CD14-positive monocyte (primary cell): ENCODE results near the gene FANCB. TPM values are rescaled to one million over a fixed set of nuclear protein-coding genes. Genes with fewer than 3 reads are reported as not detected.

Experiments used
- DNase-seq, 3 donors: peaks; one replicate each; pipeline ENCODE4 v3.0.0-alpha.2; 2011 to 2022
- H2AFZ ChIP-seq: 2 replicates; pipeline ENCODE4 v1.6.0; 2012; ENCODE audit warnings: mild to moderate bottlenecking, low read depth, low read length, inconsistent platforms; ENCODE audit not compliant: insufficient read depth, poor library complexity, severe bottlenecking
- H3K27ac ChIP-seq, 2 donors: 1 replicate in 1 of 2; 2 replicates in 1 of 2; pipeline ENCODE4 v1.5.1; 2012 to 2013; ENCODE audit warnings: low read length in 2 of 2, control low read depth in 1 of 2, inconsistent platforms in 1 of 2, low read depth in 1 of 2, mild to moderate bottlenecking in 1 of 2
- H3K27me3 ChIP-seq, 2 donors: one replicate each; pipeline versions ENCODE4 v1.6.0 to v1.6.1; 2011 to 2013; ENCODE audit warnings: low read length in 2 of 2; ENCODE audit not compliant: control insufficient read depth in 2 of 2, insufficient read depth in 2 of 2
- H3K36me3 ChIP-seq, 2 donors: replicated peaks in 1 of 2; 1 replicate in 1 of 2; 2 replicates in 1 of 2; pipeline versions ENCODE4 v1.5.1 to v1.6.1; 2012 to 2013; ENCODE audit warnings: low read length in 2 of 2, control low read depth in 1 of 2, inconsistent platforms in 1 of 2, mild to moderate bottlenecking in 1 of 2; ENCODE audit not compliant: insufficient read depth in 2 of 2, control insufficient read depth in 1 of 2
- H3K4me1 ChIP-seq, 2 donors: 1 replicate in 1 of 2; 2 replicates in 1 of 2; pipeline versions ENCODE4 v1.5.1 to v1.6.1; 2012 to 2013; ENCODE audit warnings: low read length in 2 of 2, control low read depth in 1 of 2, inconsistent platforms in 1 of 2, mild to moderate bottlenecking in 1 of 2, moderate library complexity in 1 of 2; ENCODE audit not compliant: insufficient read depth in 2 of 2, control insufficient read depth in 1 of 2
- H3K4me2 ChIP-seq: replicated peaks from 2 replicates; pipeline ENCODE3; 2012; ENCODE audit warnings: low read length, moderate library complexity, mild to moderate bottlenecking; ENCODE audit not compliant: poor library complexity, severe bottlenecking; ENCODE audit errors: extremely low read depth
- H3K4me3 ChIP-seq, 3 experiments: fragments of 200-600 bp in 1 of 3; sonication (generic) in 1 of 3; replicated peaks in 1 of 3; 1 replicate in 2 of 3; 2 replicates in 1 of 3; pipeline ENCODE4 v1.5.1; 2011 to 2013; ENCODE audit warnings: low read length in 3 of 3, mild to moderate bottlenecking in 3 of 3, control low read depth in 2 of 3, low read depth in 2 of 3, inconsistent platforms in 1 of 3, moderate library complexity in 1 of 3
- H3K79me2 ChIP-seq: 2 replicates; pipeline ENCODE4 v1.6.0; 2012; ENCODE audit warnings: mild to moderate bottlenecking, control low read depth, inconsistent platforms, low read length, moderate library complexity; ENCODE audit not compliant: insufficient read depth
- H3K9ac ChIP-seq: 2 replicates; pipeline ENCODE4 v1.6.0; 2017; ENCODE audit warnings: low read length, mild to moderate bottlenecking; ENCODE audit not compliant: insufficient read depth, poor library complexity, severe bottlenecking
- H3K9me3 ChIP-seq, 2 donors: replicated peaks in 1 of 2; 1 replicate in 1 of 2; 2 replicates in 1 of 2; pipeline versions ENCODE4 v1.5.1 to v1.6.1; 2012 to 2013; ENCODE audit warnings: low read length in 2 of 2, control low read depth in 1 of 2; ENCODE audit not compliant: control insufficient read depth in 1 of 2, insufficient read depth in 1 of 2
- H4K20me1 ChIP-seq: 2 replicates; pipeline ENCODE4 v1.6.0; 2012; ENCODE audit warnings: mild to moderate bottlenecking, low read length, control low read depth, moderate library complexity; ENCODE audit not compliant: insufficient read depth
- H3K27ac Mint-ChIP-seq, 7 donors: one replicate each; pipeline ENCODE4 v1.8.0; 2020; ENCODE audit warnings: mild to moderate bottlenecking in 7 of 7, mixed read lengths in 7 of 7, moderate library complexity in 6 of 7, inconsistent platforms in 2 of 7
- H3K27me3 Mint-ChIP-seq, 3 donors: one replicate each; pipeline ENCODE4 v1.8.0; 2021 to 2022; ENCODE audit warnings: low read depth in 3 of 3, mild to moderate bottlenecking in 3 of 3, mixed read lengths in 3 of 3, moderate library complexity in 3 of 3, inconsistent platforms in 1 of 3
- H3K36me3 Mint-ChIP-seq, 2 donors: one replicate each; pipeline ENCODE4 v1.8.0; 2020; ENCODE audit warnings: mixed read lengths in 2 of 2, inconsistent platforms in 1 of 2, mild to moderate bottlenecking in 1 of 2
- H3K4me1 Mint-ChIP-seq: one replicate; pipeline ENCODE4 v1.8.0; 2020; ENCODE audit warnings: mild to moderate bottlenecking, mixed read lengths
- H3K4me3 Mint-ChIP-seq, 2 donors: one replicate each; pipeline ENCODE4 v1.8.0; 2020; ENCODE audit warnings: mild to moderate bottlenecking in 2 of 2, mixed read lengths in 2 of 2, moderate library complexity in 1 of 2
- H3K9me3 Mint-ChIP-seq, 7 donors: one replicate each; pipeline ENCODE4 v1.8.0; 2020 to 2022; ENCODE audit warnings: mixed read lengths in 7 of 7, mild to moderate bottlenecking in 6 of 7, moderate library complexity in 6 of 7, inconsistent platforms in 2 of 7
- CTCF ChIP-seq: fragments of 200-600 bp; IDR thresholded peaks from one replicate; pipeline ENCODE4 v1.8.0; 2022; ENCODE audit warnings: antibody characterized with exemption, mild to moderate bottlenecking
- WGBS: methylation state at CpG from one replicate; pipeline ENCODE4 v1.1.5; 2013; ENCODE audit warnings: missing lambda C conversion rate; ENCODE audit not compliant: insufficient coverage; 5-methylcytosine and 5-hydroxymethylcytosine counted together
- intact Hi-C, 2 donors: fragments of 100-400 bp; cut with micrococcal nuclease; formaldehyde crosslinking; loops; one replicate each; pipeline versions ENCODE4 v1.15.0 to v1.15.1; 2023
- polyA plus RNA-seq, 3 donors: library from polyadenylated mRNA; depleted of rRNA in 1 of 3; unstranded in 2 of 3; stranded (reverse) in 1 of 3; fragments of 300-500 nt in 2 of 3; fragments of >200 nt in 1 of 3; fragmentation: Illumina TruSeq in 2 of 3; gene quantifications; 1 replicate in 2 of 3; 2 replicates in 1 of 3; pipeline ENCODE4 v1.2.3, GENCODE V29; 2012 to 2021

Gene FANCB
- polyA plus RNA-seq, 3 donors: 0.85 to 4.2 (median 2.6) TPM

- no peaks in the 10 kb centered on the region for H3K27me3 ChIP-seq
- H3K9me3 Mint-ChIP-seq: peaks cover 0 to 12% (median 7%) of the 10 kb centered on the region in 7 donors
- no peak for TF ChIP-seq CTCF
- DNase-seq: no peak
- no CpG with 5 or more reads among the region's 1 CpG for WGBS
- no peak overlapping the region for H2AFZ ChIP-seq
- H3K4me1 ChIP-seq: no peaks in the 10 kb centered on the region
- H3K36me3 Mint-ChIP-seq: peaks cover 3% of the 10 kb centered on the region in 2 donors
- no peak overlapping the region for H3K9ac ChIP-seq
- H3K4me3 ChIP-seq: no peak overlapping the region
- H3K79me2 ChIP-seq: peaks cover 28% of the 10 kb centered on the region
- no peak overlapping the region for H3K27ac ChIP-seq
- intact Hi-C loops: no loop called here
- H3K27ac Mint-ChIP-seq: no peak overlapping the region
- no peaks in the 10 kb centered on the region for H3K36me3 ChIP-seq
- peaks cover 0 to 2% (median 2%) of the 10 kb centered on the region in 3 donors for H3K27me3 Mint-ChIP-seq
- H3K9me3 ChIP-seq: no peaks in the 10 kb centered on the region
- H4K20me1 ChIP-seq: no peaks in the 10 kb centered on the region
- no peak overlapping the region for H3K4me3 Mint-ChIP-seq
- no peak overlapping the region for H3K4me2 ChIP-seq
- H3K4me1 Mint-ChIP-seq: peaks cover 9% of the 10 kb centered on the region
Observed at GRCh38 chrX:14864631-14865030, 8.2 kb downstream of the FANCB start.

- Histone ChIP-seq H3K4me2 (peak overlapping the region; percentile 62), H3K27ac (peak overlapping the region; percentile 78 to 82)
Observed at GRCh38 chrX:14851526-14851925, 21.3 kb downstream of the FANCB start.

More at GRCh38 chrX:14851526-14851925, 21.3 kb downstream of the FANCB start:
- no peak overlapping the region for H3K9ac ChIP-seq
- peak overlapping the region; percentile 12 for H2AFZ ChIP-seq
- H3K4me3 ChIP-seq: peak overlapping the region in 2 of 3 experiments; percentile 19 to 40
- no peaks in the 10 kb centered on the region for H3K9me3 Mint-ChIP-seq
- WGBS: no CpG with 5 or more reads among the region's 3 CpGs
- peak overlapping the region; percentile 86 to 95 (median 94) for H3K27ac Mint-ChIP-seq
- peaks cover 1 to 3% of the 10 kb centered on the region in 2 donors for H3K36me3 Mint-ChIP-seq
- no peak for TF ChIP-seq CTCF
- DNase-seq: peak in 2 of 3 donors; percentile 15 to 41
- no peaks in the 10 kb centered on the region for H3K27me3 Mint-ChIP-seq
- H4K20me1 ChIP-seq: no peaks in the 10 kb centered on the region
- peaks cover 18 to 29% of the 10 kb centered on the region in 2 donors for H3K4me1 ChIP-seq
- H3K9me3 ChIP-seq: no peaks in the 10 kb centered on the region
- intact Hi-C loops: no loop called here
- H3K27me3 ChIP-seq: no peaks in the 10 kb centered on the region
- peak overlapping the region in 1 of 2 donors; percentile 62 for H3K4me3 Mint-ChIP-seq
- H3K4me1 Mint-ChIP-seq: peaks cover 26% of the 10 kb centered on the region
- no peaks in the 10 kb centered on the region for H3K79me2 ChIP-seq
- H3K36me3 ChIP-seq: no peaks in the 10 kb centered on the region
